Measurements from ENCODE around the gene COX18.

The COX18 gene

GRCh38 chr4:73069338-73070073 is at the start of gene COX18:
Gene COX18, minus strand, starts transcription at chr4:73069716. Its CDS starts 67 bp downstream, at chr4:73069649.
- Histone ChIP-seq H3K4me1 (ENCODE audit: control insufficient read depth, insufficient read depth, low read length, unreplicated experiment) (peaks cover 13% of the 10 kb centered on the region), H3K36me3 (ENCODE audit: insufficient read depth, low read length) (peaks cover 10% of the 10 kb centered on the region; the same call in 1 of the 2 replicates), H3K4me3 (ENCODE audit: low read depth, low read length) (peak within 1 kb of the TSS; percentile 97), H3K27me3 (ENCODE audit: insufficient read depth, low read length) (no peaks in the 10 kb centered on the region), H2AFZ (ENCODE audit: low read length, unreplicated experiment) (peak within 1 kb of the TSS; percentile 98), H3K27ac (ENCODE audit: low read depth, low read length) (peak within 1 kb of the TSS; percentile 85), H3K79me2 (ENCODE audit: control insufficient read depth, insufficient read depth, low read length, unreplicated experiment) (peaks cover 29% of the 10 kb centered on the region)

- Histone ChIP-seq H3K79me2 (ENCODE audit: control insufficient read depth, insufficient read depth, low read length, unreplicated experiment) (no peaks in the 10 kb centered on the region), H3K27me3 (ENCODE audit: insufficient read depth, low read length) (no peaks in the 10 kb centered on the region), H3K4me3 (ENCODE audit: low read depth, low read length) (no peak overlapping the region), H3K36me3 (ENCODE audit: insufficient read depth, low read length) (peaks cover 20% of the 10 kb centered on the region), H3K27ac (ENCODE audit: low read depth, low read length) (no peak overlapping the region), H2AFZ (ENCODE audit: low read length, unreplicated experiment) (no peak overlapping the region), H3K4me1 (ENCODE audit: control insufficient read depth, insufficient read depth, low read length, unreplicated experiment) (no peaks in the 10 kb centered on the region)
Observed at GRCh38 chr4:73109493-73109892, 40.0 kb upstream of the COX18 start.

- Histone ChIP-seq H3K4me1 (ENCODE audit: control insufficient read depth, insufficient read depth, low read length, unreplicated experiment) (no peaks in the 10 kb centered on the region), H3K36me3 (ENCODE audit: insufficient read depth, low read length) (peaks cover 20% of the 10 kb centered on the region), H3K4me3 (ENCODE audit: low read depth, low read length) (no peak overlapping the region), H3K27ac (ENCODE audit: low read depth, low read length) (no peak overlapping the region), H3K27me3 (ENCODE audit: insufficient read depth, low read length) (no peaks in the 10 kb centered on the region), H3K79me2 (ENCODE audit: control insufficient read depth, insufficient read depth, low read length, unreplicated experiment) (no peaks in the 10 kb centered on the region), H2AFZ (ENCODE audit: low read length, unreplicated experiment) (no peak overlapping the region)
Observed at GRCh38 chr4:73104695-73105094, 35.2 kb upstream of the COX18 start.

- no peaks in the 10 kb centered on the region for H3K79me2 ChIP-seq (ENCODE audit: control insufficient read depth, insufficient read depth, low read length, unreplicated experiment)
- H2AFZ ChIP-seq (ENCODE audit: low read length, unreplicated experiment) = no peak overlapping the region
- H3K4me1 ChIP-seq (ENCODE audit: control insufficient read depth, insufficient read depth, low read length, unreplicated experiment) = no peaks in the 10 kb centered on the region
- peaks cover 14% of the 10 kb centered on the region for H3K36me3 ChIP-seq (ENCODE audit: insufficient read depth, low read length)
- H3K27ac ChIP-seq (ENCODE audit: low read depth, low read length) = no peak overlapping the region
- H3K27me3 ChIP-seq (ENCODE audit: insufficient read depth, low read length) = no peaks in the 10 kb centered on the region
- H3K4me3 ChIP-seq (ENCODE audit: low read depth, low read length) = no peak overlapping the region
Observed at GRCh38 chr4:73103799-73104503, 34.4 kb upstream of the COX18 start.

GRCh38 chr4:73099143-73099542 is 29.6 kb upstream of the COX18 start:
- no peak overlapping the region for H3K27ac ChIP-seq (ENCODE audit: low read depth, low read length)
- peaks cover 29% of the 10 kb centered on the region for H3K36me3 ChIP-seq (ENCODE audit: insufficient read depth, low read length)
- H2AFZ ChIP-seq (ENCODE audit: low read length, unreplicated experiment) = no peak overlapping the region
- H3K4me1 ChIP-seq (ENCODE audit: control insufficient read depth, insufficient read depth, low read length, unreplicated experiment) = no peaks in the 10 kb centered on the region
- H3K4me3 ChIP-seq (ENCODE audit: low read depth, low read length) = no peak overlapping the region
- H3K27me3 ChIP-seq (ENCODE audit: insufficient read depth, low read length) = no peaks in the 10 kb centered on the region
- no peaks in the 10 kb centered on the region for H3K79me2 ChIP-seq (ENCODE audit: control insufficient read depth, insufficient read depth, low read length, unreplicated experiment)

GRCh38 chr4:73098713-73099112 is 29.2 kb upstream of the COX18 start:
- peaks cover 33% of the 10 kb centered on the region for H3K36me3 ChIP-seq (ENCODE audit: insufficient read depth, low read length)

GRCh38 chr4:73098016-73098415 is 28.5 kb upstream of the COX18 start:
- Histone ChIP-seq H3K79me2 (ENCODE audit: control insufficient read depth, insufficient read depth, low read length, unreplicated experiment) (no peaks in the 10 kb centered on the region), H2AFZ (ENCODE audit: low read length, unreplicated experiment) (no peak overlapping the region), H3K27ac (ENCODE audit: low read depth, low read length) (no peak overlapping the region), H3K4me3 (ENCODE audit: low read depth, low read length) (no peak overlapping the region), H3K27me3 (ENCODE audit: insufficient read depth, low read length) (no peaks in the 10 kb centered on the region), H3K36me3 (ENCODE audit: insufficient read depth, low read length) (peaks cover 33% of the 10 kb centered on the region), H3K4me1 (ENCODE audit: control insufficient read depth, insufficient read depth, low read length, unreplicated experiment) (no peaks in the 10 kb centered on the region)

More at GRCh38 chr4:73098713-73099112, 29.2 kb upstream of the COX18 start:
- H3K27ac ChIP-seq (ENCODE audit: low read depth, low read length) = no peak overlapping the region
- no peaks in the 10 kb centered on the region for H3K79me2 ChIP-seq (ENCODE audit: control insufficient read depth, insufficient read depth, low read length, unreplicated experiment)
- no peak overlapping the region for H3K4me3 ChIP-seq (ENCODE audit: low read depth, low read length)
- no peak overlapping the region for H2AFZ ChIP-seq (ENCODE audit: low read length, unreplicated experiment)
- no peaks in the 10 kb centered on the region for H3K27me3 ChIP-seq (ENCODE audit: insufficient read depth, low read length)
- no peaks in the 10 kb centered on the region for H3K4me1 ChIP-seq (ENCODE audit: control insufficient read depth, insufficient read depth, low read length, unreplicated experiment)

GRCh38 chr4:73092868-73093267 is 23.4 kb upstream of the COX18 start:
- H3K27me3 ChIP-seq (ENCODE audit: insufficient read depth, low read length) = no peaks in the 10 kb centered on the region
- H3K4me1 ChIP-seq (ENCODE audit: control insufficient read depth, insufficient read depth, low read length, unreplicated experiment) = no peaks in the 10 kb centered on the region
- no peak overlapping the region for H3K4me3 ChIP-seq (ENCODE audit: low read depth, low read length)
- no peak overlapping the region for H2AFZ ChIP-seq (ENCODE audit: low read length, unreplicated experiment)
- H3K79me2 ChIP-seq (ENCODE audit: control insufficient read depth, insufficient read depth, low read length, unreplicated experiment) = peaks cover 3% of the 10 kb centered on the region
- peaks cover 37% of the 10 kb centered on the region for H3K36me3 ChIP-seq (ENCODE audit: insufficient read depth, low read length)
- H3K27ac ChIP-seq (ENCODE audit: low read depth, low read length) = no peak overlapping the region

- no peaks in the 10 kb centered on the region for H3K4me1 ChIP-seq (ENCODE audit: control insufficient read depth, insufficient read depth, low read length, unreplicated experiment)
- peaks cover 36% of the 10 kb centered on the region for H3K36me3 ChIP-seq (ENCODE audit: insufficient read depth, low read length)
- no peaks in the 10 kb centered on the region for H3K27me3 ChIP-seq (ENCODE audit: insufficient read depth, low read length)
- no peak overlapping the region for H3K27ac ChIP-seq (ENCODE audit: low read depth, low read length)
- H2AFZ ChIP-seq (ENCODE audit: low read length, unreplicated experiment) = no peak overlapping the region
- no peak overlapping the region for H3K4me3 ChIP-seq (ENCODE audit: low read depth, low read length)
- peaks cover 13% of the 10 kb centered on the region for H3K79me2 ChIP-seq (ENCODE audit: control insufficient read depth, insufficient read depth, low read length, unreplicated experiment)
Observed at GRCh38 chr4:73090738-73091137, 21.2 kb upstream of the COX18 start.

GRCh38 chr4:73087871-73088270 is 18.4 kb upstream of the COX18 start:
- no peaks in the 10 kb centered on the region for H3K27me3 ChIP-seq (ENCODE audit: insufficient read depth, low read length)
- no peak overlapping the region for H2AFZ ChIP-seq (ENCODE audit: low read length, unreplicated experiment)
- peaks cover 28% of the 10 kb centered on the region for H3K36me3 ChIP-seq (ENCODE audit: insufficient read depth, low read length)
- H3K4me1 ChIP-seq (ENCODE audit: control insufficient read depth, insufficient read depth, low read length, unreplicated experiment) = no peaks in the 10 kb centered on the region
- peaks cover 13% of the 10 kb centered on the region for H3K79me2 ChIP-seq (ENCODE audit: control insufficient read depth, insufficient read depth, low read length, unreplicated experiment)
- no peak overlapping the region for H3K27ac ChIP-seq (ENCODE audit: low read depth, low read length)
- H3K4me3 ChIP-seq (ENCODE audit: low read depth, low read length) = no peak overlapping the region
